Fibroblast of skin of left quadriceps (primary cell): ENCODE data around the gene CIC.

Experiments used
- DNase-seq, 2 experiments: peaks; one replicate each; pipeline ENCODE4 v3.0.0-alpha.2; 2013; ENCODE audit warnings: low read depth in 2 of 2

Gene CIC

DNA sequence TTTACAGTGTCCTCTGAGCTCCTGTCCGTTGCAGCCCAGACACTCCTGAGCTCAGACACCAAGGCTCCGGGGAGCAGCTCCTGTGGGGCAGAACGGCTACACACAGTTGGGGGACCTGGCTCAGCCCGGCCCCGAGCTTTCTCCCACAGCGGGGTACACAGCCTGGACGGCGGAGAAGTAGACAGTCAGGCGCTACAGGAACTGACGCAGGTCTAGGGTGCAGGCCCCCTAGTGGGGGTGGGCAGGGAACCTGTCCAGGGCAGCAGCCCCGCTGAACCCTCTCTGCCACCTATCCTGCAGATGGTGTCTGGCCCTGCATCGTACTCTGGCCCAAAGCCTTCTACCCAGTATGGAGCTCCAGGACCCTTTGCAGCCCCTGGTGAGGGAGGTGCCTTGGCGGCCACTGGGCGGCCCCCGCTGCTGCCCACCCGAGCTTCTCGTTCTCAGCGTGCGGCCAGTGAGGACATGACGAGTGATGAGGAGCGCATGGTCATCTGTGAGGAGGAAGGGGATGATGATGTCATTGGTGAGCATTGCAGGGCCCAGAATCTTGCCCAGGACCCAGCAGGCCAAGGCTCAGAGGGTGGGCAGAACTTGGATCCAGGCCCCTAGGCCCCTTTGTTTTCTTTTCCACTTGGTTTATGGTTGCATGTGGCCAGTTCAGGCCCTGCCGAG, 20.0 kb downstream of the CIC start:
- DNase-seq, result no peak

DNA sequence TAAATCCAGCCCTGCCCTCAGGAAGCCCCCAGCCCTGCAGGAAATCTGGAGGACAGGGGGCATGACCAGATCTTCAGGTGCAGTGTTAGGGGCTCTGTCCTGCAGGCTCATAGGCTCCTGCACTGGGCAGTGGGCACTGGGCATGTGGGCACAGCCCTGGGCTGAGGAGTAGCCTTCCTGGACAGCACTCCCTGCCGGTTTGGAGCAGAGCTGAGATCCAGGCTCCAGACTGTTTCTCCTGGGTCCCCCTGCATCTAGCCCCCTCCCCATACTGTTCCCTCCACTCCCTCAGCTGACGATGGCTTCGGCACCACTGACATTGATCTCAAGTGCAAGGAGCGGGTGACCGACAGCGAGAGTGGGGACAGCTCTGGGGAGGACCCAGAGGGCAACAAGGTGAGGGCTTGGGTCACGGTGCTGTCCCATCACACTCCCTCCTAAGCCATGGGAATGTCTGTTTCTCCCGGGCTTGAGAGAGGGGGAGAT, 20.5 kb downstream of the CIC start:
- no peak for DNase-seq

DNA sequence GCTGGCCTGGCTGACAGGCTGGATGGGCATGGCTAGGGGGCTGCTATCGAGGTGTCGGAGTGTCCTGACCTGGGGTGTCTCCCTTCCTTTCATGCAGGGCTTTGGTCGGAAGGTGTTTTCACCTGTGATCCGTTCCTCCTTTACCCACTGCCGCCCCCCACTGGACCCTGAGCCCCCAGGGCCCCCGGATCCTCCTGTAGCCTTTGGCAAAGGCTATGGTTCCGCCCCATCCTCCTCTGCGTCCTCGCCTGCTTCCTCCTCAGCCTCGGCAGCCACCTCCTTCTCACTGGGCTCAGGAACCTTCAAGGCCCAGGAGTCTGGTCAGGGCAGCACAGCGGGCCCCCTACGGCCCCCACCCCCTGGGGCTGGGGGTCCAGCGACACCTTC, 21.1 kb downstream of the CIC start:
- DNase-seq, result no peak

DNA sequence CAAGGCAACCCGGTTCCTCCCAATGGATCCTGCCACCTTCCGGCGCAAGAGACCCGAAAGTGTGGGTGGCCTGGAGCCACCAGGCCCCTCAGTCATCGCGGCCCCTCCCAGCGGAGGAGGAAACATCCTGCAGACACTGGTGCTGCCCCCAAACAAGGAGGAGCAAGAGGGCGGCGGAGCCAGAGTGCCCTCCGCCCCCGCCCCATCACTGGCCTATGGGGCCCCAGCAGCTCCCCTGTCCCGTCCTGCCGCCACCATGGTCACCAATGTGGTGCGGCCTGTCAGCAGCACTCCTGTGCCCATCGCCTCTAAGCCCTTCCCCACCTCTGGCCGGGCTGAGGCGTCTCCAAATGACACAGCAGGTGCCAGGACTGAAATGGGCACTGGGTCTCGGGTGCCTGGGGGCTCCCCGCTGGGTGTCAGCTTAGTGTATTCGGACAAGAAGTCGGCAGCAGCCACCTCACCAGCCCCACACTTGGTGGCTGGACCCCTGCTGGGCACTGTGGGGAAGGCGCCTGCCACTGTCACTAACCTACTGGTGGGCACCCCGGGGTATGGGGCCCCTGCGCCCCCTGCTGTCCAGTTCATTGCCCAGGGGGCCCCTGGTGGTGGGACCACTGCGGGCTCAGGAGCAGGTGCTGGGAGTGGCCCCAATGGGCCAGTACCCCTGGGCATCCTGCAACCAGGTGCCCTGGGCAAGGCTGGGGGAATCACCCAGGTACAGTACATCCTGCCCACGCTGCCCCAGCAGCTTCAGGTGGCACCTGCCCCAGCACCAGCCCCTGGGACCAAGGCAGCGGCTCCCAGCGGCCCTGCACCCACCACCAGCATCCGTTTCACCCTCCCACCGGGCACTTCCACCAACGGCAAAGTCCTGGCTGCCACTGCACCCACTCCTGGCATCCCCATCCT, 21.7 kb downstream of the CIC start:
- no peak for DNase-seq

DNA sequence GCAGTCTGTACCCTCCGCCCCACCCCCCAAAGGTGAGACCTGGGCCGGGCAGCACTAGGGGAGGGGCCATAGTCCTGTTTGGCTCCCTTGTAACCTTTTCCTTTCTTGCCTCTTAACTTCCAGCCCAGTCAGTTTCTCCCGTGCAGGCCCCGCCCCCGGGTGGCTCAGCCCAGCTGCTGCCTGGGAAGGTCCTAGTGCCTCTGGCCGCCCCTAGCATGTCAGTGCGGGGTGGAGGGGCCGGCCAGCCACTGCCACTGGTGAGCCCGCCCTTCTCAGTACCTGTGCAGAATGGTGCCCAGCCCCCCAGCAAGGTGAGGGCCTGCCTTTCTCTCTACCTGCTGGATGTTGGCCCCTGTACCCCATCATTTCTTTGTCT, 22.4 kb downstream of the CIC start:
- no peak for DNase-seq

DNA sequence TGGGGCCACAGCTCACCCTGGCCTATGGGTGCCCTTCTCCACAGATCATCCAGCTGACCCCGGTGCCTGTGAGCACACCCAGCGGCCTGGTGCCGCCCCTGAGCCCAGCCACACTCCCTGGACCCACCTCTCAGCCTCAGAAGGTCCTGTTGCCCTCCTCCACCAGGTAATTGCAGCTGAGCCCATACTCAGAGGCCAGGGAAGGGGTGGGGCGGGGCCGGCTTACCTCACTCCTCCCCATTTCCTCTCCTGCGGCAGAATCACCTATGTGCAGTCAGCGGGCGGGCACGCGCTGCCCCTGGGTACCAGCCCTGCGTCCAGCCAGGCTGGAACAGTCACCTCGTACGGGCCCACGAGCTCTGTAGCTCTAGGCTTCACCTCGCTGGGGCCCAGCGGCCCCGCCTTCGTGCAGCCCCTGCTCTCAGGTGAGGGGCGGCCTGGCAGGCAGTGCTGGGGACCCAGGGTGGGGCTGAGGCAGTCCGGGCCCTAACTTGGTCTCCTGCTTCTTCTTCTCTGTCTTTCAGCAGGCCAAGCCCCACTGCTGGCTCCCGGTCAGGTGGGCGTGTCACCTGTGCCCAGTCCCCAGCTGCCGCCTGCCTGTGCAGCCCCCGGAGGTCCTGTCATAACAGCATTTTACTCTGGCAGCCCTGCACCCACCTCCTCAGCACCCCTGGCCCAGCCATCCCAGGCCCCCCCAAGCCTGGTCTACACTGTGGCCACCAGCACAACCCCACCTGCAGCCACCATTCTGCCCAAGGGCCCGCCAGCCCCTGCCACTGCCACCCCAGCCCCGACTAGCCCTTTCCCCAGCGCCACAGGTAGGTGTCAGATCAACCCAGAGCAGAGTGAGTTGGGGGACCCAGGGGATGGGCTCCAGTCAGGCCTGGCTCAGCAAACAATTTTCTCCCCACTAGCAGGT, 23.2 kb downstream of the CIC start:
- no peak for DNase-seq

DNA sequence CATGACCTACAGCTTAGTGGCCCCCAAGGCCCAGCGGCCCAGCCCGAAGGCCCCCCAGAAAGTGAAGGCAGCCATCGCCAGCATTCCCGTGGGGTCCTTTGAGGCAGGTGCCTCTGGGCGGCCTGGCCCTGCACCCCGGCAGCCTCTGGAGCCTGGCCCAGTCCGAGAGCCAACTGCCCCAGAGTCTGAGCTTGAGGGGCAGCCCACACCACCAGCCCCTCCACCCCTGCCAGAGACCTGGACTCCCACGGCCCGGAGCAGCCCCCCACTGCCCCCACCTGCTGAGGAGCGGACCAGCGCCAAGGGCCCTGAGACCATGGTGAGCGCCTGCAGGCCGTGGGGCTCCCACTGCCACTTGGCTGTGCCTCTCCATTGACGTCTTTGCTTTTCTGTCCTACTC, 23.9 kb downstream of the CIC start:
- DNase-seq, result no peak

DNA sequence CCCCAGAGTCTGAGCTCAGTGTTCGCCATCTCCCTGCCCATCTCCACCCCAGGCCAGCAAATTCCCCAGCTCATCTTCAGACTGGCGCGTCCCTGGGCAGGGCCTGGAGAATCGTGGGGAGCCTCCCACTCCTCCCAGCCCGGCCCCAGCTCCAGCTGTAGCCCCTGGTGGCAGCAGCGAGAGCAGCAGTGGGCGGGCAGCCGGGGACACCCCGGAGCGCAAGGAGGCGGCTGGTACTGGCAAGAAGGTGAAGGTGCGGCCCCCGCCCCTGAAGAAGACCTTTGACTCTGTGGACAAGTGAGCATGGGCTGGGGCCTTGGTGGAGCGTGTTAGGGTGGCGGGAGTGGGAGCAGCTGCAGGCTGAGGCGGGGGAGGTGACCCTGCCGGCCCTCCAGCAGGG, 24.5 kb downstream of the CIC start:
- no peak for DNase-seq

DNA sequence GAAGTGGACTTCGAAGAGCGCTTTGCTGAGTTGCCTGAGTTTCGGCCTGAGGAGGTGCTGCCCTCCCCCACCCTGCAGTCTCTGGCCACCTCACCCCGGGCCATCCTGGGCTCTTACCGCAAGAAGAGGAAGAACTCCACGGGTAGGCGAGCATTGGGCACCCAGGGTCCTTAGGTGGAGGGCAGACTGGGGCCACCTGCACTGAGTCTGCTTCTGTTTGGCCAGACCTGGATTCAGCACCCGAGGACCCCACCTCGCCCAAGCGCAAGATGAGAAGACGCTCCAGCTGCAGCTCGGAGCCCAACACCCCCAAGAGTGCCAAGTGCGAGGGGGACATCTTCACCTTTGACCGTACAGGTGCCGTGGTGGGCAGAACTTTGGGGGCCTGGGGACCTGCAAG, 24.9 kb downstream of the CIC start:
- DNase-seq, result no peak

DNA sequence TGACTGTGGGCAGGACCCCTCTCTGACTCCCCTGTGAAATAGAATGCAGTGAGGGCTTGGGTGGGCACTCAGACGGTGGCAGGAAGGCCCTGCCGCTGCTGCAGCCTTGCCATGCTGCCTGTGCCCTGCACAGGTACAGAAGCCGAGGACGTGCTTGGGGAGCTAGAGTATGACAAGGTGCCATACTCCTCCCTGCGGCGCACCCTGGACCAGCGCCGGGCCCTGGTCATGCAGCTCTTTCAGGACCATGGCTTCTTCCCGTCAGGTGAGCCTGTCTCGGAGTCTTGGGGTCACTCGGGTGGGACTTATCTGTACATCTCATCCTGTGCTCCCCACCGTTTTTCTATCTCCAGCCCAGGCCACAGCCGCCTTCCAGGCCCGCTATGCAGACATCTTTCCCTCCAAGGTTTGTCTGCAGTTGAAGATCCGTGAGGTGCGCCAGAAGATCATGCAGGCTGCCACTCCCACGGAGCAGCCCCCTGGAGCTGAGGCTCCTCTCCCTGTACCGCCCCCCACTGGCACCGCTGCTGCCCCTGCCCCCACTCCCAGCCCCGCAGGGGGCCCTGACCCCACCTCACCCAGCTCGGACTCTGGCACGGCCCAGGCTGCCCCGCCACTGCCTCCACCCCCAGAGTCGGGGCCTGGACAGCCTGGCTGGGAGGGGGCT, 25.6 kb downstream of the CIC start:
- no peak for DNase-seq

DNA sequence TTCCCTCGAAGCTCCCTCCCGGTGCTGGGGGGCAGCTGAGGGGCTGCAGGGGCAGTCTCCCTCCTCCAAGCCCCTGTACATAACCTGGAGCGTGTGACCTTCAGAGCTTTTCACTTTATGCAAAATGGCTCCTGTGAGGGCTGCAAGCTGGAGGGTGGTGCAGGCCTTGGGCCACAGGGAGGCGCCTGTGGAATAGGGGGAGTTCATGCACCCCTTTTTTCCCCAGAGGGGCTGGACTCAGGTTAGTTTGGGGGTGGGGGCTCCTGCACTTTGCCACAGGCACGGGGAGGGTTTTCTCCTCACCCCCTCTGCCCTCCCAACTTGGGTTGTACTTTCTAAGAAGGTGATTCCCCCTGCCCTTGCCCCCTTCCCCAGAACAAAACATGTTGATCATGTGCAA, 26.3 kb downstream of the CIC start:
- no peak for DNase-seq

DNA sequence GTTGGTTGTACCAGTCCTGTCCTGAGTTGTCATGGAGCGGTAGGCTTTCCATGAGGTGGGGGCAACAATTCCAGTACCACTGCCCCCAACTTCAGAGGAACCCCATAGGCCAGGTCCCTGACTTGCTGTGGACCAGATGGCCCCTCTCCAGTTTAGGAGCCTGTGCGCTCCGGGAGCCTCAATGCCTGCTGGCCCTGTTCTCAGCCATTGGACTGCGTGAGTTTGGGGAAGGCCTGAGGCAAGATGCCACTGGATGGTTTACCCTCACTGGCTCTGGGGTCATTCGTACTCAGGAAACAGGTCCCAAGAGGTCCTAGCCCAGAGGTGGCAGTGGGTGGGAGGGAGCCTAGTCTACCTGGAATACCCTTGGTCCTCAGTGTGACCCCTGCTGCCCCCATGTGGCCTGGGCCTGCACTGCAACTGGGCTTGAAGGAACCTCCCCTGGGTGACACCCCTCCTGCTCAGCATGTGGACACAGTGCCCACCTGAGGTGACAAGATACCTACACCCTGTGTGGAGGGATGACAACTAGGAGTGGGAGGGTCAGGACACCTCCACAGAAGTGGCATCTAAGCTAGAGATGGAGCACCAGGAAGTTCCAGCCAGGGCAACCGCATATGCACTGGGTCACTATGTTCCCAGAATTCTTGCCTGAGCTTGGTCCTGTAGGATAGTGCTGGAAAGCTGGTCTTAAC, 26.9 kb downstream of the CIC start:
- no peak for DNase-seq

DNA sequence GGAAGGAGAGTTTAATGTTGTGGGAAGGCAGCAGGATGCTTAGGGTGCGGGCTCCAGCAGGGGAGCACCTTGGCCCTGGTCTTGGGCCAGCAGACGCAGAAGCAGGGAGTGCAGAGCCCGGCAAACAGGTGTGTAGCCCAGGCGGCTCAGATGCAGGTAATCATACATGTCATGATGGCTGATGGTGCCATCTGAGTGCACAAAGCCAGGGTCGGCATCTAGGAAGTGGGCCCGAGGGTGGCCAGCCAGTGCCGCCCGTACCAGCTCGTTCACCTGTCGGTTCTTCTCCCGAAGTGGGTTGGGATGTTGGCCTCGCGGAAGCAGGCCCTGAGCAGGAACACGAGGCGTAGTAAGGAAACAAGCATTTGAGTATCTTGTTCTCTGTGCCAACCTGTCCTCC, 28.0 kb downstream of the CIC start:
- no peak for DNase-seq

DNA sequence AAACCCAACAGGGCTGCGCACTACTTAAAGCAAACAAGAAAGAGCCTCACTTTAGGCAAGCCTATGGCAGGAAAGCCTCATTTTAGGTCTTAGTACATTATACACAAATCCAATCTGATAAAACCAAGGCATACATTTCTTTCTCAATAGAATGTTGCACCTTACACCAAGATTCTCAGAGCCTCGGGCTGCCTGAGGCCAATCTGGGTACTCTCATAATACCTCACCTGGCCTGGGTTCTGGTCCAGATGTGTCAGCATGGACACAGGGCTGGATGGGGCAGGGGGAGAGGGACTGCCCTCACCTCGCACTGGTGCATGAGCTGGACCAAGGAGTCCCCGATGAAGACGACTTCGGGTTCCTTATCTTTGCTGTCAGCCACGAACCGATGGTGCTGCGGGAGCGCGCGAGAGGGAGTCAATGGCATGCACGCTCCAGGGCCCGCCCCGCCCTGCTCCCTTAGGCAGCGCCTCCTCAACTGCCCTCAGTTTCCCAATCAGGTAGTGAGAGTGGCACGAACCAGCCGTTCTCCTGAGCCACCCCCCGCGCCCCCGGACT, 32.7 kb downstream of the CIC start, which contains the start of gene PRR19:
PRR19 (plus strand) TSS at position 487 of the 558 bp plus-strand sequence. CDS start 7,453 bp downstream, outside the sequence.
- no peak for DNase-seq

DNA sequence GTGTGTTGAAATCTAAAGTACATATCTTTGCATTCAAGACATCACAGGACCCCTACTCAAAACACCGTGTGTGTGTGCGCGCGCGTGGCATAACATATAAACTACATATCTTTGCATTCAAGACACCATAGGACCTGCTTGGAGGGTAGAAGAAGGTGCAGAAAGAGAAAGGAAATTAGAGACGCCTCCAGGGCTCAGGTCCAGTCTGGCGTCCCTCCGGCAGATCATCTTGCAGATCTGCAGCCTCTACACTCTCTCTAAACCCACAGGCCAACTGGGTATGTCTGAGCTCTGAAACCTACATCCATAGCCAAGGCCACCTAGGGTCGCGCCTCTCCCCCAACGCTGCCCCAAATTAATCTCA, 34.0 kb downstream of the CIC start:
- no peak for DNase-seq

DNA sequence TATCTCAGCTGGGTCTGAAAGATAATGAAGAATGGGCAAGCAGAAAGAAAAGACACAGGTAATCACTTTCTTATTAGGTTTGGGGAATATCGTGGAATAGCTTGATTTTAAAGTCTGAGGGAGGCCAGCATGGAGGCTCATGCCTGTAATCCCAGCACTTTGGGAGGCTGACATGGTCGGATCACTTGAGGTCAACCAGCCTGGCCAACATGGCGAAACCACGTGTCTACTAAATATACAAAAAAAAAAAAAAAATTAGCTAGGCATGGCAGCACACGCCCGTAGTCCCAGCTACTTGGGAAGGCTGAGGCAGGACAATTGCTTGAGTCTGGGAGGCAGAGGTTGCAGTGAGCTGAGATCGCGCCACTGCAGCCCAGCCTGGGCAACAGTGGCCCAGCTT, 34.8 kb downstream of the CIC start:
- no peak for DNase-seq

DNA sequence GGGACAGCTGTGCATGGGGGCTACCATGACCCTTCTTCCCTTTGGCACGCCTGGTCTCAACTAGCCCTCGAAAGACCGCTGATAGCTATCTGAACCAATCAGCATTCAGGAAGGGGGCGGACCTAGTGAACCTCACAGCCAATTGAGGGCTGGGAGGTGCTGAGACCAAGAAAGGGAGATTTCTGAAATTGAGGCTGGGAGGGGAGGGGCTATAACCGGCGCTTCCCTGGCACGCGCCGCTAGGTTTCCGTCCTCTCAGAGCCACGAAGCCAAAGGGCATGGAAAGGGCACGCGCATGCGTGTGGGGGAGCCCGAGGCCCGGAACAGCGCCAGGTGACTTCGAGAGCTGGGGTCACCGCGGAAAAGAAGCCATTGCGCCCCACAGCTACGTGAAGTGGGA, 37.6 kb downstream of the CIC start:
- no peak for DNase-seq

DNA sequence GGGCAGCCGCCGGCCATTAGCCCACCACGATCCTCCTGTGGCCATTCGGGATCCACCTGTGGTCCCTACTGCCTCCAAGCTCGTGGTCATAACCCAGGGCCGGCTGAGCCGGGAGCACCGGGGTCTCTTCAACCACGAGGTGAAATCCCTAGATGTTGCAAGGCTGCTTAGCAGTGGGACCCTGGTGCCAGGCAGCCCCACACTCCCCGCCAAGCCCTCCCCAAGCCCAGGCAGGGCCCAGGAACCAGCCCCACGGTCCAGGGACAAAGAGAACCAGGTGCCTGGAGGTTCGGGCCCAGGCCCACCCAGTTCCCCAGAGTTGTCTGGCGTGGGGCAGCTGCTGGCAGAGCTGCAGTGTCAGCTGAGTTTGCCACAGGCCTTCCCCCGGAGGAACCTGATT, 40.6 kb downstream of the CIC start:
- DNase-seq, result no peak

DNA sequence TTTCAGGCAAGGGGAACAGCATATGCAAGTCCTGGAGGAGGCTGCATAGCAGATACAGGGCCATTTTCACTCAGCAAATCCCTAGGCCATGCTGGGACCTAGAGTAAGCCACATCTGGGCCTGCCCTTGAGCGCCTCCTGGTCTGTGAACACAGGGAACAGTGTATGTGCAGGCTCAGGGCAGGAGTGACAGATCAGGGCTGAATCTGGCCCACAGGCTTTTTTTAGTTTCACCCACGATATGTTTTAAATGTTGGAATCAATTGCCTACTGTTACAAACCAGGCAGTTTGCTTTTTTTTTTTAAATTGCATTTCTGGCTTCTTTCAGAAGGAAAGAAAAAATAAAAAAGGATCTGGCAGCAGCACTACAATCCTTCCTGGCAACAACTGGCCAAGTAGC, 42.6 kb downstream of the CIC start:
- DNase-seq, result no peak

DNA sequence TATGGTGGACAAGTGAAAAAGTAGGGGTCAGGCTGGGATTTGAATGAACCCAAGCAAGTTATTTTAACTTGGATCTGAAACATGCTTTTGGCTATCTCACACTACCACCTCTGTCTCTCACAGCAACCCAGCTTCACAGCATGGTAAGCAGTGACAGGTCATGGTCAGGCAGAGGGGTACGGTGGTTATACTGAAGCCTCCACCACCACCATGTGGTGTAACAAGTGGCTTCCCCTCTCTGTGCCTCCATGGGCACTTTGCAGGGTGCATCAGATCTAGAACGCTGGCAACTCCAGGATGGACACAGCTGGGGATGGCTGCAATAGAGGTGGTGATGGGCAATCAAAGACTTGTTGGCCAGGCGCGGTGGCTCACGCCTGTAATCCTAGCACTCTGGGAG, 43.3 kb downstream of the CIC start:
- DNase-seq, result no peak
